Measurements from ENCODE around the gene RBM33.
"Not testable (repeated sequence)": the region's sequence is repeated elsewhere in the genome, so short reads cannot be mapped to it uniquely, and the experiment has no call there.

Gene RBM33

GRCh38 chr7:155685791-155686160 lies 41.3 kb downstream of the RBM33 start:
- DNase-seq (ENCODE audit: low read depth in 1 of 2, low spot score in 1 of 2), result no peak

DNA sequence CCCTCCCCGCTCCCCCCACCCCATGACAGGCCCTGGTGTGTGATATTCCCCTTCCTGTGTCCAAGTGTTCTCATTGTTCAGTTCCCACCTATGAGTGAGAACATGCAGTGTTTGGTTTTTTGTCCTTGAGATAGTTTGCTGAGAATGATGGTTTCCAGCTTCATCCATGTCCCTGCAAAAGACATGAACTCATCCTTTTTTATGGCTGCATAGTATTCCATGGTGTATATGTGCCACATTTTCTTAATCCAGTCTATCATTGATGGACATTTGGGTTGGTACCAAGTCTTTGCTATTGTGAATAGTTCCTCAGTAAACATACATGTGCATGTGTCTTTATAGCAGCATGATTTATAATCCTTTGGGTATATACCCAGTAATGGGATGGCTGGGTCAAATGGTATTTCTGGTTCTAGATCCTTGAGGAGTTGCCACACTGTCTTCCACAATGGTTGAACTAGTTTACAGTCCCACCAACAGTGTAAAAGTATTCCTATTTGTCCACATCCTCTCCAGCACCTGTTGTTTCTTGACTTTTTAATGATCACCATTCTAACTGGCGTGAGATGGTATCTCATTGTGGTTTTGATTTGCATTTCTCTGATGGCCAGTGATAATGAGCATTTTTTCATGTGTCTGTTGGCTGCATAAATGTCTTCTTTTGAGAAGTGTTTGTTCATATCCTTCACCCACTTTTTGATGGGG lies 42.3 kb downstream of the RBM33 start:
- not testable (repeated sequence) for DNase-seq (ENCODE audit: low read depth in 1 of 2, low spot score in 1 of 2)

DNA sequence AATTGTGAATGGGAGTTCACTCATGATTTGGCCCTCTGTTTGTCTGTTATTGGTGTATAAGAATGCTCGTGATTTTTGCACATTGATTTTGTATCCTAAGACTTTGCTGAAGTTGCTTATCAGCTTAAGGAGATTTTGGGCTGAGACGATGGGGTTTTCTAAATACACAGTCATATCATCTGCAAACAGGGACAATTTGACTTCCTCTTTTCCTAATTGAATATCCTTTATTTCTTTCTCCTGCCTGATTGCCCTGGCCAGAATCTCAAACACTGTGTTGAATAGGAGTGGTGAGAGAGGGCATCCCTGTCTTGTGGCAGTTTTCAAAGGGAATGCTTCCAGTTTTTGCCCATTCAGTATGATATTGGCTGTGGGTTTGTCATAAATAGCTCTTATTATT lies 43.8 kb downstream of the RBM33 start:
- not testable (repeated sequence) for DNase-seq (ENCODE audit: low read depth in 1 of 2, low spot score in 1 of 2)

DNA sequence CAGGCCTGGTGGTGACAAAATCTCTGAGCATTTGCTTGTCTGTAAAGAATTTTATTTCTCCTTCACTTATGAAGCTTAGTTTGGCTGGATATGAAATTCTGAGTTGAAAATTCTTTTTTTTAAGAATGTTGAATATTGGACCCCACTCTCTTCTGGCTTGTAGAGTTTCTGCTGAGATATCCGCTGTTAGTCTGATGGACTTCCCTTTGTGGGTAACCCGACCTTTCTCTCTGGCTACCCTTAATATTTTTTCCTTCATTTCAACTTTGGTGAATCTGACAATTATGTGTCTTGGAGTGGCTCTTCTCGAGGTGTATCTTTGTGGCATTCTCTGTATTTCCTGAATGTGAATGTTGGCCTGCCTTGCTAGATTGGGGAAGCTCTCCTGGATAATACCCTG lies 46.2 kb downstream of the RBM33 start:
- not testable (repeated sequence) for DNase-seq (ENCODE audit: low read depth in 1 of 2, low spot score in 1 of 2)

DNA sequence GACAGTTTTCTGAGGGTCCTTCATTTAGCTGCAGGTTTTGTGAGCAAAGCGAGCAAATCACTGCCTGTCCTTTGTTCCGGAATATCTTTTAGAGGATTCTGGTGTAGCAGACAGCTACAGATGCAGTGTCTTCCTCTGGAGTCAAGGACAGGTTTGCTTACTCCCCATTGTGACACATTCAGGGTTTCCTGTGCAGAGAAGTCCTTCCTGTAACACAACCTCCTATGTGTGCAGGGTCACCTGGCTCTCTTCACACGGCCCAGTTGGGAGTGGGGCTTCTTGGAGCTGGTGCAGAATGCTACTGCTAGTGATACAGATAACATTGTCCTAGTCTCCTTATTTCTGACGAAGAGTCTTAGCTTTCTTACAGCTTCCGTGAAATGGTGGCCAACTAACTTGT lies 47.9 kb downstream of the RBM33 start:
- DNase-seq (ENCODE audit: low read depth in 1 of 2, low spot score in 1 of 2), result no peak

DNA sequence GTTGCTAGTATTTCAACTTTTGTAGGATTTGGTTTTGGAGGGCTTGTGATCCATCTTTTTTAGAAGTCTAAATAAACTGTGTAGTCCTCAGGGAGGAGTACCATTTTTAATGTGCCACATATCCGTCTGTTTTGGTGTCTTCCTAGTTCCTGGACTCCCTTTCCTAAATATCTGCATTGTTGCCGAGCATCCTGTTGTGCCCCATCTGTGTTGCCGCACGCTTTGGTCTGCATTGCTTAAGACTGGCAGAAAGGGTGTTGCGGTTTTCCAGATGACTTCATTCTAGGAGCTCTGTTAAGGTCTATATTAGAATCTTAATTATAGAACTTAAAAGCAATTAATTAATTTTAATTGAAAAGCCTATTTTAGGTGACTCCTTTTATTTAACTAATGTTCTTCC lies 49.4 kb downstream of the RBM33 start:
- DNase-seq (ENCODE audit: low read depth in 1 of 2, low spot score in 1 of 2), result no peak

- DNase-seq (ENCODE audit: low read depth in 1 of 2, low spot score in 1 of 2), result no peak
These were observed 50.4 kb downstream of the RBM33 start for GRCh38 chr7:155694851-155695250.

- no peak for DNase-seq (ENCODE audit: low read depth in 1 of 2, low spot score in 1 of 2)
These were observed 52.3 kb downstream of the RBM33 start for GRCh38 chr7:155696747-155697146.

GRCh38 chr7:155698633-155699032 lies 54.2 kb downstream of the RBM33 start:
- no peak for DNase-seq (ENCODE audit: low read depth in 1 of 2, low spot score in 1 of 2)

DNA sequence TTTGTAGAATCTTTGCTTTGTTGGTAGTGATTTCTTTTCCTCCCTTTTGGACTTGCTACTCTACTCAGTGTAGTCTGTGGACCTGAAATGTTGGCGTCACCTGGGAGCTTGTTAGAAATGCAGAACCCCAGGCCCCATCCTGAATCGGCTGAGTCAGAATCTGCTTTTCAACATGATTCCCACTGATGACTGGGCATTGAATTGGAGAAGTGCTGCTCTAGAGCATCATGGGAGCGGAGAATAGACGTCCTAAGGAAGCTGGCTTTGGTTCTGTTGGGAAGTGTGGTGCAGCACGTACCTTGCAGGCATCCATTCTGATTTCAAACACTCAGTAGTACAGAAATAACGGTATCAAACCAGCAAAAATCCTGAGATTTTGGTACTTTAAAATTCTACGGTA lies 54.7 kb downstream of the RBM33 start:
- DNase-seq (ENCODE audit: low read depth in 1 of 2, low spot score in 1 of 2), result no peak

- DNase-seq (ENCODE audit: low read depth in 1 of 2, low spot score in 1 of 2), result no peak
These were observed 56.4 kb downstream of the RBM33 start for GRCh38 chr7:155700847-155701246.

- no peak for DNase-seq (ENCODE audit: low read depth in 1 of 2, low spot score in 1 of 2)
These were observed 57.6 kb downstream of the RBM33 start for GRCh38 chr7:155701972-155702544.

DNA sequence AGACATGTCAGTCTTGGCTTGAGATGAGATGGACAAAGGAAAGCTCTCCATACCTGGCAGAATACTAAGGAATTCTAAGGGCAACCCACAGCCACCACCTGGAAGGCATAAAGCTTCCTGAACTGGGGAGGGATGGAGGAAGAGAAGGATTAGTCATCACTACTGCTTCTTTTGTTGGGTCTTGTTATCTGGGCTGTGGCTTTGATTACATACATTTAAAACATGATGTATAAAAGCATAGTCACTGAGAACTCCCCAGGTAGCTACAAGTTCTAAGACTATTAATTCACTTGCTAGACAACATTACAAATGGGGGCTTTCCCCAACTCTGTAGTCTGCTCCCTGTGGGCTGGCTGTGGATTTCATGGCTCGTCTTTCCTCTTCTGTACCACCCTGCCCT lies 58.2 kb downstream of the RBM33 start:
- no peak for DNase-seq (ENCODE audit: low read depth in 1 of 2, low spot score in 1 of 2)

DNA sequence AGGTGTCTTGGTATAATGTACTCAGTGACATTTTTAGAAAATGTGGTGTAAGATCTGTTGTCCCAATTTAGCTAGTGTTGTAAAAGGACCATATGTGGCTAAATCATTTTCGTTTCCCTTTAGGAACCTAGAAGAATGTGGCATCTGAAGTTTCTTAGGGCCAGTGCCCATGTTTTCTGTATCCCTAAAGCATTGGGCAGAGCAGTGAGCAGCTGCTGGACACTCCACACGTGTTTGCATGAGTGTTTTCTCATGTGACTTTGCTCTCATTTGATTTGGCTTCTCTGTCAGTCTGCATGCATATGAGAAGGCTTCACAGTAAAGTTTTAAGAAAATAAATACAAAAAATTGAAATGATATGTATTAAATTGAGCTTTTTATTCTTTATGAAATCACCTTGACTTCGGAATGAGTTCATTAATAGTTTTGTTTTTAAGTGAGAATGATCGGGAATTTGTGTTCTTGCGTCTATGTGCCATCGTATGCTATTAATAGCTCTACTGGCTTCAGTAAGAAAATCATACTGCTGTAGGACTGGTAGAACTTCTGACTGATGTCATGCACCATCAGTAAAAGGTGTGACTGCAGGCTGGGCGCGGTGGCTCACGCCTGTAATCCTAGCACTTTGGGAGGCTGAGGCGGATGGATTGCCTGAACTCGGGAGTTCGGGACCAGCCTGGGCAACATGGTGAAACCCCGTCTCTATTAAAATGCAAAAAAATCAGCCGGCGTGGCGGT lies 61.3 kb downstream of the RBM33 start:
- no peak for DNase-seq (ENCODE audit: low read depth in 1 of 2, low spot score in 1 of 2)

GRCh38 chr7:155706376-155706775 lies 61.9 kb downstream of the RBM33 start:
- no peak for DNase-seq (ENCODE audit: low read depth in 1 of 2, low spot score in 1 of 2)

DNA sequence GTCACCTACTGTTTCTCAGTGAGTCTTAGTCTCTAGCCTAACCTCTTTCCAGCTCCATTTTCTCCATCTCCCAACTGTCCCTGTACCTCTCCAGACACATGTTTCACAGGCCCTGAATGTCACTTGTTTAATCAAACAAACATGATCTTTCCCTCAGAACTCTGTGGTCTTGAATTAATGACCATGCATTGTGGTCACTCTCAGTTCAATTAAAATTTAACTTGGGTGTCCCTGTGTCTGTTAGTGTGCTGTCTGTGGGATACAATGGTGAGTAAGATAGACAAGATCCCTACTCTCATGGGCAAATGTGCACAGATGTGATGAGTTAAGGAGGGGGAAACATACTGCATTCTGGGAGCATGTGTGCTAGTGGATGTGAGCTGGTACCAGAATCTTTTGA lies 65.0 kb downstream of the RBM33 start:
- DNase-seq (ENCODE audit: low read depth in 1 of 2, low spot score in 1 of 2), result no peak

- no peak for DNase-seq (ENCODE audit: low read depth in 1 of 2, low spot score in 1 of 2)
These were observed 65.6 kb downstream of the RBM33 start for GRCh38 chr7:155710031-155710430.

- DNase-seq (ENCODE audit: low read depth in 1 of 2, low spot score in 1 of 2), result no peak
These were observed 66.1 kb downstream of the RBM33 start for GRCh38 chr7:155710530-155710929.

- DNase-seq (ENCODE audit: low read depth in 1 of 2, low spot score in 1 of 2), result no peak
These were observed 66.6 kb downstream of the RBM33 start for GRCh38 chr7:155711081-155711480.

DNA sequence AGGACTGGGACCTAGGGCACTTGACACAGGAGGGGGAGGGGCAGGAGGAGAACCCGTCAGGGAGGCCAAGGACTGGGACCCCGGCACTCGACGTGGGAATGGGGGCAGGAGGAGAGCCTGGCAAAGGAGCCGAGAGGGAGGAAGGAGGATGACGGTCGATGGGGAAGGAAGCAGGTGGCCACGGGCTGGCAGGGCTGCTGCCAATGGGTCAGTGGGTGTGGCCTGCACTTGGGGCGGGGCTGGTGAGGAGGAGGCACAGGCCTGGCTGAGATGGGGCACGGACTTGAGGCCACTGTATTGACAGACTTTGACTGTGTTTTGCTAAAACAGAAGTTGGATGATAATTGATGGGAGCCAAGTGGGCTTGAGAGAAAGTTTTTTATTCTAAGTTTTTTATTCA lies 68.9 kb downstream of the RBM33 start:
- DNase-seq (ENCODE audit: low read depth in 1 of 2, low spot score in 1 of 2), result no peak

- no peak for DNase-seq (ENCODE audit: low read depth in 1 of 2, low spot score in 1 of 2)
These were observed 70.2 kb downstream of the RBM33 start for GRCh38 chr7:155714702-155715101.

- no peak for DNase-seq (ENCODE audit: low read depth in 1 of 2, low spot score in 1 of 2)
These were observed 70.8 kb downstream of the RBM33 start for GRCh38 chr7:155715111-155715805.

Measured in activated CD4-positive, alpha-beta T cell treated with anti-CD3 and anti-CD28 coated beads, Interleukin-2, amount 50 U/mL, for 24 hours (primary cell).